ENCODE measurements around the gene FNDC3B. TPM values are rescaled to one million over a fixed set of nuclear protein-coding genes. Genes with fewer than 3 reads are reported as not detected.

Gene FNDC3B
- total and polyA plus RNA-seq, 10 donors: 3.1 to 149 (median 103) TPM

DNA sequence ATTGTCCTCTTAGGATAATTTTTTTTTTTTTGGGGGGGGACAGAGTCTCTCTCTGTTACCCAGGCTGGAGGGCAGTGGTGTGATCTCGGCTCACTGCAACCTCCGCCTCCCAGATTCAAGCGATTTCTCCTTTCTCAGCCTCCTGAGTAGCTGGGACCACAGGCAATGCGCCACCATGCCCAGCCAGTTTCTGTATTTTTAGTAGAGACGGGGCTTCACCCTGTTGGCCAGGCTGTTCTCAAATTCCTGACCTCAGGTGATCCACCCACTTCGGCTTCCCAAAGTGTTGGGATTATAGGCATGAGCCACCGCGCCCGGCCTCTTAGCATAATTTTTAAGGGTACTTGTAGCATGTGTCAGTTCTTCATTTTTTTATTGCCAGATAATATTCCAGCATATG is 122.6 kb downstream of the FNDC3B start:
- H3K4me1 ChIP-seq: peaks cover 0 to 22% (median 7%) of the 10 kb centered on the region in 6 donors
- intact Hi-C loops (cut with DNase I; ENCODE audit: low total_unique reads): no loop called here
- no peak for TF ChIP-seq POLR2AphosphoS5 (IDR thresholded peaks at IDR 0.05)
- no peak for DNase-seq
- no peaks in the 10 kb centered on the region for H3K27me3 ChIP-seq (replicated peaks in 1 of 7)
- WGBS, 5 donors: 95 to 97% (median 96%) methylated on average over 9 of the region's 9 CpGs
- no peak overlapping the region for H3K27ac ChIP-seq
- H3K36me3 ChIP-seq: no peaks in the 10 kb centered on the region
- no peak overlapping the region for H3K4me3 ChIP-seq
- no peaks in the 10 kb centered on the region for H3K9me3 ChIP-seq

DNA sequence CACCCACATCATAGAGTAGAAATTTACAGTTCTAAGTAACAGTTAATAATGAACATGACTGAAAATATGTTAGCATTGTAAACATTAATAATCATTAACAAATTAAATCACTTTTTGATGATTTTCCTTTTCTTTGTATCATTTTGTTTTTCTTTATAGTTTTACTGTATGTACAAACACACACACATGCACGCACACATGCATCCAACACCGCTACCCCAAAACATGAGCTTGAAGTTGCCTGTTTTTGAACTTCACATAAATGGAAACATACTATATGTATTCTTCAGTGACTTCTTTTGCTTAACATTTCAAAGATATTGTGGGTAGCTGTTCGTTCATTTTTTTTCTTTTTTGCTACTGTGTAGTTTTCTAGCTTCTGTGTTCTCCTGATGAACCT is 123.9 kb downstream of the FNDC3B start:
- no peak overlapping the region for H3K4me3 ChIP-seq
- WGBS, 5 donors: 90 to 99% (median 94%) methylated on average over 3 of the region's 3 CpGs
- no peaks in the 10 kb centered on the region for H3K27me3 ChIP-seq (replicated peaks in 1 of 7)
- no peak overlapping the region for H3K27ac ChIP-seq
- no peaks in the 10 kb centered on the region for H3K36me3 ChIP-seq
- intact Hi-C loops (cut with DNase I; ENCODE audit: low total_unique reads): no loop called here
- DNase-seq: no peak
- H3K4me1 ChIP-seq: peaks cover 0 to 36% (median 7%) of the 10 kb centered on the region in 6 donors
- H3K9me3 ChIP-seq: no peaks in the 10 kb centered on the region
- TF ChIP-seq POLR2A (IDR thresholded peaks at IDR 0.05): no peak
- TF ChIP-seq, protein P1, sequence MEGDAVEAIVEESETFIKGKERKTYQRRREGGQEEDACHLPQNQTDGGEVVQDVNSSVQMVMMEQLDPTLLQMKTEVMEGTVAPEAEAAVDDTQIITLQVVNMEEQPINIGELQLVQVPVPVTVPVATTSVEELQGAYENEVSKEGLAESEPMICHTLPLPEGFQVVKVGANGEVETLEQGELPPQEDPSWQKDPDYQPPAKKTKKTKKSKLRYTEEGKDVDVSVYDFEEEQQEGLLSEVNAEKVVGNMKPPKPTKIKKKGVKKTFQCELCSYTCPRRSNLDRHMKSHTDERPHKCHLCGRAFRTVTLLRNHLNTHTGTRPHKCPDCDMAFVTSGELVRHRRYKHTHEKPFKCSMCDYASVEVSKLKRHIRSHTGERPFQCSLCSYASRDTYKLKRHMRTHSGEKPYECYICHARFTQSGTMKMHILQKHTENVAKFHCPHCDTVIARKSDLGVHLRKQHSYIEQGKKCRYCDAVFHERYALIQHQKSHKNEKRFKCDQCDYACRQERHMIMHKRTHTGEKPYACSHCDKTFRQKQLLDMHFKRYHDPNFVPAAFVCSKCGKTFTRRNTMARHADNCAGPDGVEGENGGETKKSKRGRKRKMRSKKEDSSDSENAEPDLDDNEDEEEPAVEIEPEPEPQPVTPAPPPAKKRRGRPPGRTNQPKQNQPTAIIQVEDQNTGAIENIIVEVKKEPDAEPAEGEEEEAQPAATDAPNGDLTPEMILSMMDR (IDR thresholded peaks at IDR 0.05 in 8 of 11, conservative IDR thresholded peaks at IDR 0.05 in 3 of 11): no peak
- TF ChIP-seq POLR2AphosphoS5 (IDR thresholded peaks at IDR 0.05): no peak

DNA sequence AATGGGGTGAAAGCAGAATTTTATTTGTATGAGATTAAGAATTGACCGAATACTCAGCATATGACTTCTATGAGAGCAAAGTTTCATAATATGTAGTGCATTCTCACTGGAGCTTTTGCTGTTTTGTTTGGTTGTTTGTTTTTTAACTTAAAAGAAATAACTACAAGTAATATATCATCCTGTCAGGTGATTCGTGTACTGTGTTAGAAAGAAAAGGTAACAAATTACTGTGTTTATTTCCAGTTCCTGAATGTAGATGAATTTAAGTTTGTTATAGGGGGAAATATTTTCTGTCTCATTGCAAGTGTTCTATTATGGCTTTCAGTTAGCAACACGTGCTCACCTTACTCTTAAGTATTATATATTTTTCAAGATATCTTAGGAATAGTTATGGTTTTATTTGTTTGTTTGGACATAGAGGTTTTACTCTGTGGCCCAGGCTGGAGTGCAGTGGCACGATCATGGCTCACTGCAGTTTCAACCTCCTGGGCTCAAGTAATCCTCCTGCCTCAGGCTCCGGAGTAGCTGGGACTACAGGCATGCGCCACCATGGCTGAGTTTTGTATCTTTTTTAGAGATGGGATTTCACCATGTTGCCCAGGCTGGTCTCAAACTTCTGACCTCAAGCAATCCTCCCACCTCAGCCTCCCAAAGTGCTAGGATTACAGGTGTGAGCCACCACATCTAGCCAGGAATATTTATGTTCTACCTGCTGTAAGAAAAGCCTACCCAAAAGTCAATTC is 125.4 kb downstream of the FNDC3B start:
- intact Hi-C loops (cut with DNase I; ENCODE audit: low total_unique reads): no loop called here
- Histone ChIP-seq H3K27me3 (replicated peaks in 1 of 7) (no peaks in the 10 kb centered on the region), H3K27ac (no peak overlapping the region), H3K9me3 (no peaks in the 10 kb centered on the region), H3K36me3 (no peaks in the 10 kb centered on the region), H3K4me3 (no peak overlapping the region), H3K4me1 (peaks cover 0 to 43% (median 18%) of the 10 kb centered on the region in 6 donors)
- 91 to 97% (median 95%) methylated on average over 6 of the region's 6 CpGs for WGBS, 5 donors
- TF ChIP-seq, protein P1 (IDR thresholded peaks at IDR 0.05 in 8 of 11, conservative IDR thresholded peaks at IDR 0.05 in 3 of 11): no peak
- TF ChIP-seq POLR2AphosphoS5 (IDR thresholded peaks at IDR 0.05) (no peak), POLR2A (IDR thresholded peaks at IDR 0.05) (no peak)
- no peak for DNase-seq

DNA sequence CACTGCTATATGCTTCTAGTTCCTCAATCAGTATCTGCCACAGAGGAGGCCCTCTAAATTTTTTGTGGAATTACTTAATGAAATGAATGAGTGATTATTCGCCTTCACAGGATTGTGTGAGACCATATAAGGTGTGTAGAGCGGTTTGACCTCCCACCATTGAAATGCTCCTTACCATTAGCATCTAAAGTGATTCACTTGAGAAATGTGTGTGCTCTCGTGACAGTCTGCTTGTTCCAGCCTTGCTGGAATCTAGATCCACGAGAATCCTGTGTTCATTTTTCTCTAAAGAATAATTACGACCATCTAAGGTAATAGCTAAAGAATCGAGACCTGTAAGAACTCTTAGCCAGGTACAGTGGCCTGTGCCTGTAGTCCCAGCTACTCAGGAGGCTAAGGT is 126.9 kb downstream of the FNDC3B start:
- Histone ChIP-seq H3K36me3 (no peaks in the 10 kb centered on the region), H3K4me1 (peaks cover 0 to 48% (median 17%) of the 10 kb centered on the region in 6 donors), H3K4me3 (no peak overlapping the region), H3K27ac (no peak overlapping the region), H3K9me3 (no peaks in the 10 kb centered on the region), H3K27me3 (replicated peaks in 1 of 7) (no peaks in the 10 kb centered on the region)
- intact Hi-C loops (cut with DNase I; ENCODE audit: low total_unique reads): no loop called here
- 92 to 97% (median 94%) methylated on average over 6 of the region's 6 CpGs for WGBS, 5 donors
- no peak for DNase-seq
- no peak for TF ChIP-seq POLR2A (IDR thresholded peaks at IDR 0.05)
- no peak for TF ChIP-seq POLR2AphosphoS5 (IDR thresholded peaks at IDR 0.05)

DNA sequence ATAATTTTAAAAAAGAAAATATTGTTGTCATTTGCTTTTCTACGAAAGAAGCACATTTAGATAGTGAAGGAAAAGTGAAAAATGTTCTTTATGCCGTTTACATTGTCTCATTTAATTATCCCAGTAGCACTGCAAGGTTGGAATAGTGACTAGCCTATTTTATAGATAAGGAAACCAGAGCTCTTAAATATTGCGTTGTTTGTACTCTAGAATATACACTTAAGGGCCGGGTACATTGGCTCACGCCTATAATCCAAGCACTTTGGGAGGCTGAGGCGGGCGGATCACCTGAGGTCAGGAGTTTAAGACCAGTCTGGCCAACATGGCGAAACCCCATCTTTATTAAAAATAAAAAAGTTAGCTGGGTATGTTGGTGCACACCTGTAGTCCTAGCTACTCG is 127.5 kb downstream of the FNDC3B start:
- Histone ChIP-seq H3K9me3 (no peaks in the 10 kb centered on the region), H3K4me3 (no peak overlapping the region), H3K27ac (no peak overlapping the region), H3K27me3 (replicated peaks in 1 of 7) (no peaks in the 10 kb centered on the region), H3K36me3 (no peaks in the 10 kb centered on the region), H3K4me1 (peaks cover 0 to 55% (median 19%) of the 10 kb centered on the region in 6 donors)
- no peak for DNase-seq
- WGBS, 5 donors: 93 to 97% (median 96%) methylated on average over 9 of the region's 9 CpGs
- TF ChIP-seq POLR2AphosphoS5 (IDR thresholded peaks at IDR 0.05) (no peak), POLR2A (IDR thresholded peaks at IDR 0.05) (no peak)
- intact Hi-C loops (cut with DNase I; ENCODE audit: low total_unique reads): no loop called here
